SK-N-SH (cell line): Measurements from ENCODE around the gene RPS6KA2. TPM values are rescaled to one million over a fixed set of nuclear protein-coding genes. Genes with fewer than 3 reads are reported as not detected.

Experiments
- CTCF ChIA-PET: fragments of 300-600, 350-600 bp; formaldehyde crosslinking; extraction: SDS; loops from one replicate; lab custom pipeline; 2021; lab: Yijun Ruan, JAX
- POLR2A ChIA-PET: fragments of 350-600 bp; sonication (Branson Sonifier 250); formaldehyde crosslinking; extraction: SDS; loops from one replicate; lab custom pipeline; 2020; ENCODE audit warnings: antibody characterized with exemption, inconsistent platforms; lab: Yijun Ruan, JAX
- DNase-seq: peaks from one replicate; pipeline ENCODE4 v3.0.0; 2012
- H2AFZ ChIP-seq: fragments of 200-600 bp; sonication (generic); 2 replicates; pipeline ENCODE4 v1.8.1; 2016; ENCODE audit warnings: antibody characterized with exemption, mild to moderate bottlenecking, low read depth
- H3F3A ChIP-seq: fragments of 200-600 bp; sonication (generic); replicated peaks from 2 replicates; pipeline ENCODE3; 2016; ENCODE audit warnings: antibody characterized with exemption, mild to moderate bottlenecking; ENCODE audit not compliant: insufficient read depth
- H3K27ac ChIP-seq, 2 experiments: fragments of 200-500 bp in 1 of 2; fragments of 200-600 bp in 1 of 2; sonication (Bioruptor generic) in 1 of 2; sonication (generic), shearing (Covaris generic) in 1 of 2; 2 replicates each; pipeline versions ENCODE4 v1.5.1 to v1.6.1; 2014 to 2016; ENCODE audit warnings: low read depth in 2 of 2, inconsistent platforms in 1 of 2, low read length in 1 of 2, mild to moderate bottlenecking in 1 of 2, mixed read lengths in 1 of 2
- H3K27me3 ChIP-seq: fragments of 200-600 bp; sonication (generic), shearing (Covaris generic); 2 replicates; pipeline ENCODE4 v1.6.1; 2016; ENCODE audit warnings: mixed run types; ENCODE audit not compliant: insufficient read depth
- H3K36me3 ChIP-seq, 2 experiments: fragments of 200-500 bp in 1 of 2; fragments of 200-600 bp in 1 of 2; sonication (Bioruptor generic) in 1 of 2; sonication (generic) in 1 of 2; replicated peaks in 1 of 2; 2 replicates each; pipeline versions ENCODE3 to v1.5.1; 2014 to 2016; ENCODE audit warnings: low read length in 1 of 2, mild to moderate bottlenecking in 1 of 2; ENCODE audit not compliant: insufficient read depth in 2 of 2, control insufficient read depth in 1 of 2
- H3K4me1 ChIP-seq, 2 experiments: fragments of 200-500 bp in 1 of 2; fragments of 200-600 bp in 1 of 2; sonication (Bioruptor generic) in 1 of 2; sonication (generic), shearing (Covaris generic) in 1 of 2; 2 replicates each; pipeline versions ENCODE4 v1.5.1 to v1.6.1; 2014 to 2016; ENCODE audit warnings: low read depth in 1 of 2, low read length in 1 of 2, mixed run types in 1 of 2; ENCODE audit not compliant: insufficient read depth in 2 of 2, control insufficient read depth in 1 of 2
- H3K4me2 ChIP-seq: fragments of 200-600 bp; sonication (generic), shearing (Covaris generic); 2 replicates; pipeline ENCODE4 v1.6.1; 2017; ENCODE audit warnings: mixed run types
- H3K4me3 ChIP-seq, 2 experiments: fragments of 200-500 bp in 1 of 2; fragments of 200-600 bp in 1 of 2; sonication (Bioruptor generic) in 1 of 2; sonication (generic), shearing (Covaris generic) in 1 of 2; 2 replicates each; pipeline versions ENCODE4 v1.5.1 to v1.8.1; 2014 to 2016; ENCODE audit warnings: low read depth in 2 of 2, inconsistent platforms in 1 of 2, low read length in 1 of 2, mild to moderate bottlenecking in 1 of 2, mixed read lengths in 1 of 2, moderate library complexity in 1 of 2
- H3K79me2 ChIP-seq: fragments of 200-600 bp; sonication (generic); 2 replicates; pipeline ENCODE4 v1.8.1; 2017; ENCODE audit warnings: mild to moderate bottlenecking; ENCODE audit not compliant: insufficient read depth
- H3K9ac ChIP-seq: fragments of 200-600 bp; sonication (generic); 2 replicates; pipeline ENCODE4 v1.6.1; 2017; ENCODE audit warnings: mixed run types
- H3K9me2 ChIP-seq: fragments of 200-600 bp; sonication (generic); 2 replicates; pipeline ENCODE4 v1.6.1; 2017; ENCODE audit warnings: mixed run types
- H3K9me3 ChIP-seq: fragments of 200-600 bp; sonication (generic); 2 replicates; pipeline ENCODE4 v1.6.1; 2017; ENCODE audit warnings: mixed run types, mild to moderate bottlenecking, moderate library complexity
- H4K20me1 ChIP-seq: fragments of 200-600 bp; sonication (generic); 2 replicates; pipeline ENCODE4 v1.6.1; 2017; ENCODE audit warnings: mild to moderate bottlenecking, mixed run types; ENCODE audit not compliant: insufficient read depth
- CHD2 ChIP-seq: fragments of 150-350 bp; IDR thresholded peaks from 2 replicates; pipeline ENCODE4 v1.6.1; 2018; ENCODE audit warnings: low read length; ENCODE audit not compliant: partially characterized antibody
- EZH2phosphoT487 ChIP-seq: fragments of 200-600 bp; sonication (generic); IDR thresholded peaks from 2 replicates; pipeline ENCODE4 v1.6.1; 2017; ENCODE audit warnings: low read depth, mixed run types, mild to moderate bottlenecking, antibody characterized with exemption, moderate library complexity, borderline replicate concordance
- FOSL2 ChIP-seq: IDR thresholded peaks from 2 replicates; pipeline ENCODE4 v1.4.0; 2012; ENCODE audit warnings: low read depth, mild to moderate bottlenecking, moderate library complexity, borderline replicate concordance
- FOXJ3 ChIP-seq: sonication (generic); formaldehyde crosslinking; IDR thresholded peaks from 2 replicates; pipeline ENCODE4 v1.5.1; 2020; ENCODE audit warnings: mild to moderate bottlenecking, missing genetic modification reagents
- FOXM1 ChIP-seq: IDR thresholded peaks from 2 replicates; pipeline ENCODE4 v1.4.0; 2012; ENCODE audit warnings: low read depth, mild to moderate bottlenecking
- GABPA ChIP-seq: IDR thresholded peaks from 2 replicates; pipeline ENCODE4 v1.4.0; 2012; ENCODE audit warnings: low read depth, mild to moderate bottlenecking
- GATA2 ChIP-seq: sonication (generic); formaldehyde crosslinking; IDR thresholded peaks from 2 replicates; pipeline ENCODE4 v1.5.0; 2020; ENCODE audit warnings: mild to moderate bottlenecking, missing genetic modification reagents
- JUND ChIP-seq: IDR thresholded peaks from 2 replicates; pipeline ENCODE4 v1.4.0; 2012
- MEF2A ChIP-seq: IDR thresholded peaks from 2 replicates; pipeline ENCODE4 v1.4.0; 2012; ENCODE audit warnings: low read depth, borderline replicate concordance
- MXI1 ChIP-seq: IDR thresholded peaks from 2 replicates; pipeline ENCODE4 v1.6.1; 2012; ENCODE audit warnings: mild to moderate bottlenecking, low read depth, low read length, improper control_type of control experiment
- NRF1 ChIP-seq: IDR thresholded peaks from 2 replicates; pipeline ENCODE4 v1.6.1; 2012; ENCODE audit warnings: low read depth, mild to moderate bottlenecking, low read length
- POLR2AphosphoS5 ChIP-seq: IDR thresholded peaks from 2 replicates; pipeline ENCODE4 v1.6.1; 2012; ENCODE audit warnings: low read depth, low read length
- RAD21 ChIP-seq: IDR thresholded peaks from 2 replicates; pipeline ENCODE4 v1.6.1; 2012; ENCODE audit warnings: mild to moderate bottlenecking, low read length
- RCOR1 ChIP-seq: fragments of 150-350 bp; IDR thresholded peaks from 2 replicates; pipeline ENCODE4 v1.6.1; 2017; ENCODE audit warnings: antibody characterized with exemption, low read length
- REST ChIP-seq: IDR thresholded peaks from 2 replicates; pipeline ENCODE4 v1.6.1; 2012; ENCODE audit warnings: mild to moderate bottlenecking, low read depth, low read length, moderate library complexity
- RFX5 ChIP-seq: IDR thresholded peaks from 2 replicates; pipeline ENCODE4 v1.6.1; 2012; ENCODE audit warnings: mild to moderate bottlenecking, improper control_type of control experiment, low read length
- RXRA ChIP-seq: IDR thresholded peaks from 2 replicates; pipeline ENCODE4 v1.4.0; 2012; ENCODE audit warnings: low read depth, mild to moderate bottlenecking, borderline replicate concordance
- SIN3A ChIP-seq: IDR thresholded peaks from 2 replicates; pipeline ENCODE4 v1.6.1; 2012; ENCODE audit warnings: low read depth, mild to moderate bottlenecking, low read length, moderate library complexity, borderline replicate concordance
- TAF1 ChIP-seq: IDR thresholded peaks from 2 replicates; pipeline ENCODE4 v1.6.1; 2012; ENCODE audit warnings: low read depth, mild to moderate bottlenecking, low read length, moderate library complexity, borderline replicate concordance
- YY1 ChIP-seq: IDR thresholded peaks from 2 replicates; pipeline ENCODE4 v1.4.0; 2012; ENCODE audit warnings: low read depth, mild to moderate bottlenecking
- WGBS: methylation state at CpG from one replicate; pipeline ENCODE4 v1.1.6; 2017; ENCODE audit warnings: low lambda C conversion rate; 5-methylcytosine and 5-hydroxymethylcytosine counted together
- polyA plus RNA-seq, 3 experiments: library from polyadenylated mRNA; depleted of rRNA; stranded (reverse); fragments of >200 nt; gene quantifications; 2 replicates each; pipeline ENCODE4 v1.2.3, GENCODE V29; 2012
- TF ChIP-seq, protein P1 (sequence below): IDR thresholded peaks from 2 replicates; pipeline ENCODE4 v1.4.0; 2012; ENCODE audit warnings: low read depth, borderline replicate concordance
- TF ChIP-seq, protein P2 (sequence below): fragments of 150-350 bp; IDR thresholded peaks from 2 replicates; pipeline ENCODE4 v1.6.1; 2016; ENCODE audit warnings: mild to moderate bottlenecking, low read depth, low read length
- TF ChIP-seq, protein P3 (sequence below): IDR thresholded peaks from 2 replicates; pipeline ENCODE4; 2012
- TF ChIP-seq, protein P4 (sequence below): fragments of 200-600 bp; sonication (generic); IDR thresholded peaks from 2 replicates; pipeline ENCODE4 v1.6.1; 2017; ENCODE audit warnings: antibody characterized with exemption, mild to moderate bottlenecking, moderate library complexity
- TF ChIP-seq, protein P5 (sequence below): fragments of 150-350 bp; IDR thresholded peaks from 2 replicates; pipeline ENCODE4 v1.6.1; 2017; ENCODE audit warnings: antibody characterized with exemption, low read length, low read depth, borderline replicate concordance

The RPS6KA2 gene
- polyA plus RNA-seq, 1 of the 3 experiments (the other 2 are of a cell fraction), result 59.5 TPM

- Histone ChIP-seq H3K79me2 (peaks cover 61% of the 10 kb centered on the region), H3F3A (peaks cover 3% of the 10 kb centered on the region), H3K27ac (peak overlapping the region; percentile 34 to 78; a peak in 3 of 4 replicates), H3K36me3 (peaks cover 7 to 28% of the 10 kb centered on the region in 2 experiments), H4K20me1 (no peaks in the 10 kb centered on the region), H3K4me2 (peak overlapping the region; percentile 42; the same call in 1 of the 2 replicates), H3K9me3 (no peaks in the 10 kb centered on the region), H3K4me3 (no peak overlapping the region), H3K9ac (peak overlapping the region; percentile 27; the same call in 1 of the 2 replicates), H3K4me1 (peaks cover 9 to 17% of the 10 kb centered on the region in 2 experiments), H3K9me2 (no peaks in the 10 kb centered on the region), H3K27me3 (no peaks in the 10 kb centered on the region), H2AFZ (no peak overlapping the region)
- WGBS, result 18% methylated on average over 7 of the region's 8 CpGs
- ChIA-PET POLR2A (no interaction called here), CTCF (no interaction called here)
- no peak for DNase-seq
- TF ChIP-seq JUND, result peak; percentile 73
- TF ChIP-seq EZH2phosphoT487, result no peak
- TF ChIP-seq, protein P1, sequence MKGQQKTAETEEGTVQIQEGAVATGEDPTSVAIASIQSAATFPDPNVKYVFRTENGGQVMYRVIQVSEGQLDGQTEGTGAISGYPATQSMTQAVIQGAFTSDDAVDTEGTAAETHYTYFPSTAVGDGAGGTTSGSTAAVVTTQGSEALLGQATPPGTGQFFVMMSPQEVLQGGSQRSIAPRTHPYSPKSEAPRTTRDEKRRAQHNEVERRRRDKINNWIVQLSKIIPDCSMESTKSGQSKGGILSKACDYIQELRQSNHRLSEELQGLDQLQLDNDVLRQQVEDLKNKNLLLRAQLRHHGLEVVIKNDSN, result peak; percentile 69
- TF ChIP-seq REST, result no peak
- TF ChIP-seq, protein P2, sequence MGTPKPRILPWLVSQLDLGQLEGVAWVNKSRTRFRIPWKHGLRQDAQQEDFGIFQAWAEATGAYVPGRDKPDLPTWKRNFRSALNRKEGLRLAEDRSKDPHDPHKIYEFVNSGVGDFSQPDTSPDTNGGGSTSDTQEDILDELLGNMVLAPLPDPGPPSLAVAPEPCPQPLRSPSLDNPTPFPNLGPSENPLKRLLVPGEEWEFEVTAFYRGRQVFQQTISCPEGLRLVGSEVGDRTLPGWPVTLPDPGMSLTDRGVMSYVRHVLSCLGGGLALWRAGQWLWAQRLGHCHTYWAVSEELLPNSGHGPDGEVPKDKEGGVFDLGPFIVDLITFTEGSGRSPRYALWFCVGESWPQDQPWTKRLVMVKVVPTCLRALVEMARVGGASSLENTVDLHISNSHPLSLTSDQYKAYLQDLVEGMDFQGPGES, result no peak
- TF ChIP-seq NRF1, result no peak
- no peak for TF ChIP-seq RAD21
- TF ChIP-seq MEF2A, result no peak
- no peak for TF ChIP-seq YY1
- no peak for TF ChIP-seq FOXJ3 (CRISPR knock-in tag)
- peak; percentile 56; the same call in 1 of the 2 replicates for TF ChIP-seq POLR2AphosphoS5
- no peak for TF ChIP-seq CHD2
- TF ChIP-seq TAF1, result no peak
- TF ChIP-seq RFX5, result no peak
- TF ChIP-seq, protein P3, sequence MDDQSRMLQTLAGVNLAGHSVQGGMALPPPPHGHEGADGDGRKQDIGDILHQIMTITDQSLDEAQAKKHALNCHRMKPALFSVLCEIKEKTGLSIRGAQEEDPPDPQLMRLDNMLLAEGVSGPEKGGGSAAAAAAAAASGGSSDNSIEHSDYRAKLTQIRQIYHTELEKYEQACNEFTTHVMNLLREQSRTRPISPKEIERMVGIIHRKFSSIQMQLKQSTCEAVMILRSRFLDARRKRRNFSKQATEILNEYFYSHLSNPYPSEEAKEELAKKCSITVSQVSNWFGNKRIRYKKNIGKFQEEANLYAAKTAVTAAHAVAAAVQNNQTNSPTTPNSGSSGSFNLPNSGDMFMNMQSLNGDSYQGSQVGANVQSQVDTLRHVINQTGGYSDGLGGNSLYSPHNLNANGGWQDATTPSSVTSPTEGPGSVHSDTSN, result peak; percentile 82
- TF ChIP-seq, protein P4, sequence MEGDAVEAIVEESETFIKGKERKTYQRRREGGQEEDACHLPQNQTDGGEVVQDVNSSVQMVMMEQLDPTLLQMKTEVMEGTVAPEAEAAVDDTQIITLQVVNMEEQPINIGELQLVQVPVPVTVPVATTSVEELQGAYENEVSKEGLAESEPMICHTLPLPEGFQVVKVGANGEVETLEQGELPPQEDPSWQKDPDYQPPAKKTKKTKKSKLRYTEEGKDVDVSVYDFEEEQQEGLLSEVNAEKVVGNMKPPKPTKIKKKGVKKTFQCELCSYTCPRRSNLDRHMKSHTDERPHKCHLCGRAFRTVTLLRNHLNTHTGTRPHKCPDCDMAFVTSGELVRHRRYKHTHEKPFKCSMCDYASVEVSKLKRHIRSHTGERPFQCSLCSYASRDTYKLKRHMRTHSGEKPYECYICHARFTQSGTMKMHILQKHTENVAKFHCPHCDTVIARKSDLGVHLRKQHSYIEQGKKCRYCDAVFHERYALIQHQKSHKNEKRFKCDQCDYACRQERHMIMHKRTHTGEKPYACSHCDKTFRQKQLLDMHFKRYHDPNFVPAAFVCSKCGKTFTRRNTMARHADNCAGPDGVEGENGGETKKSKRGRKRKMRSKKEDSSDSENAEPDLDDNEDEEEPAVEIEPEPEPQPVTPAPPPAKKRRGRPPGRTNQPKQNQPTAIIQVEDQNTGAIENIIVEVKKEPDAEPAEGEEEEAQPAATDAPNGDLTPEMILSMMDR, result no peak
- no peak for TF ChIP-seq MXI1
- TF ChIP-seq FOSL2, result peak; percentile 88
- peak; percentile 71; the same call in 1 of the 2 replicates for TF ChIP-seq RXRA
- TF ChIP-seq SIN3A, result no peak
- TF ChIP-seq, protein P5, sequence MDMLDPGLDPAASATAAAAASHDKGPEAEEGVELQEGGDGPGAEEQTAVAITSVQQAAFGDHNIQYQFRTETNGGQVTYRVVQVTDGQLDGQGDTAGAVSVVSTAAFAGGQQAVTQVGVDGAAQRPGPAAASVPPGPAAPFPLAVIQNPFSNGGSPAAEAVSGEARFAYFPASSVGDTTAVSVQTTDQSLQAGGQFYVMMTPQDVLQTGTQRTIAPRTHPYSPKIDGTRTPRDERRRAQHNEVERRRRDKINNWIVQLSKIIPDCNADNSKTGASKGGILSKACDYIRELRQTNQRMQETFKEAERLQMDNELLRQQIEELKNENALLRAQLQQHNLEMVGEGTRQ, result no peak
- TF ChIP-seq GATA2 (CRISPR knock-in tag), result no peak
- TF ChIP-seq FOXM1, result no peak
- TF ChIP-seq GABPA, result no peak
- TF ChIP-seq RCOR1, result no peak
Observed at GRCh38 chr6:166567107-166567506, 59.9 kb downstream of the RPS6KA2 start.
